Progenitor cell of endocrine pancreas (in vitro differentiated cells): ENCODE data around the gene TUBA1C. TPM values are rescaled to one million over a fixed set of nuclear protein-coding genes. Genes with fewer than 3 reads are reported as not detected.

Source experiments
- DNase-seq: peaks from one replicate; pipeline ENCODE4 v3.0.0; 2021; ENCODE audit warnings: low spot score; ENCODE audit not compliant: unreplicated experiment
- H3K27ac Mint-ChIP-seq: 2 replicates; pipeline ENCODE4 v1.8.0; 2021; ENCODE audit warnings: mild to moderate bottlenecking, moderate library complexity, mixed read lengths
- H3K27me3 Mint-ChIP-seq: 2 replicates; pipeline ENCODE4 v1.8.0; 2021; ENCODE audit warnings: mixed read lengths
- H3K36me3 Mint-ChIP-seq: 2 replicates; pipeline ENCODE4 v1.8.0; 2022; ENCODE audit warnings: mixed read lengths; ENCODE audit not compliant: insufficient read depth
- H3K4me1 Mint-ChIP-seq: 2 replicates; pipeline ENCODE4 v1.8.0; 2021; ENCODE audit warnings: low read depth, mixed read lengths
- H3K4me3 Mint-ChIP-seq: 2 replicates; pipeline ENCODE4 v1.8.0; 2021; ENCODE audit warnings: low read depth, mild to moderate bottlenecking, moderate library complexity, mixed read lengths
- H3K9me3 Mint-ChIP-seq: 2 replicates; pipeline ENCODE4 v1.8.0; 2021; ENCODE audit warnings: low read depth, mixed read lengths
- total RNA-seq: library from RNA; stranded (reverse); gene quantifications from 2 replicates; pipeline ENCODE4 v1.2.1, GENCODE V29; 2021
- TF ChIP-seq, protein P1 (sequence below): fragments of 200-600 bp; sonication (generic); IDR thresholded peaks from one replicate; pipeline ENCODE4 v1.5.0; 2021; ENCODE audit warnings: antibody characterized with exemption, mild to moderate bottlenecking; ENCODE audit not compliant: unreplicated experiment

The TUBA1C gene
- total RNA-seq, 1 donor from 2014 or later: 128 TPM

DNA sequence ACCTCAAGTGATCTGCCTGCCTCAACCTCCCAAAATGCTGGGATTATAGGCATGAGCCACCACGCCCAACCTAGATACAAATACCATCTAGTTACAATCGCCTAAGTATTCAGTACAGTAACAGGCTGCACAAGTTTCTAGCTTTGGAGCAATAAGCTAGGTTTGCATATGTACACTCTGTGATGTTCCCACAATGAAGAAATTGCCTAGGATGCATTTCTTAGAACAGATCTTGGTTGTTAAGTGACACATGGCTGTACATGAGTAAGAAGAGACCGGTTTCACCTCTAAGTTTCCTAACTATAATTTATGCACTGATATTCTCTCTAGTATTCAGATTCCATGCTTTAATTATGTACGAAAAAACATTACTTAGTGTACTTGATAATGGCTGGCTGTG is 5.4 kb upstream of the TUBA1C start:
- TF ChIP-seq, protein P1, sequence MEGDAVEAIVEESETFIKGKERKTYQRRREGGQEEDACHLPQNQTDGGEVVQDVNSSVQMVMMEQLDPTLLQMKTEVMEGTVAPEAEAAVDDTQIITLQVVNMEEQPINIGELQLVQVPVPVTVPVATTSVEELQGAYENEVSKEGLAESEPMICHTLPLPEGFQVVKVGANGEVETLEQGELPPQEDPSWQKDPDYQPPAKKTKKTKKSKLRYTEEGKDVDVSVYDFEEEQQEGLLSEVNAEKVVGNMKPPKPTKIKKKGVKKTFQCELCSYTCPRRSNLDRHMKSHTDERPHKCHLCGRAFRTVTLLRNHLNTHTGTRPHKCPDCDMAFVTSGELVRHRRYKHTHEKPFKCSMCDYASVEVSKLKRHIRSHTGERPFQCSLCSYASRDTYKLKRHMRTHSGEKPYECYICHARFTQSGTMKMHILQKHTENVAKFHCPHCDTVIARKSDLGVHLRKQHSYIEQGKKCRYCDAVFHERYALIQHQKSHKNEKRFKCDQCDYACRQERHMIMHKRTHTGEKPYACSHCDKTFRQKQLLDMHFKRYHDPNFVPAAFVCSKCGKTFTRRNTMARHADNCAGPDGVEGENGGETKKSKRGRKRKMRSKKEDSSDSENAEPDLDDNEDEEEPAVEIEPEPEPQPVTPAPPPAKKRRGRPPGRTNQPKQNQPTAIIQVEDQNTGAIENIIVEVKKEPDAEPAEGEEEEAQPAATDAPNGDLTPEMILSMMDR: no peak
- no peaks in the 10 kb centered on the region for H3K36me3 Mint-ChIP-seq
- H3K4me3 Mint-ChIP-seq: no peak overlapping the region
- no peaks in the 10 kb centered on the region for H3K27me3 Mint-ChIP-seq
- H3K27ac Mint-ChIP-seq: no peak overlapping the region
- DNase-seq: no peak
- H3K4me1 Mint-ChIP-seq: no peaks in the 10 kb centered on the region
- H3K9me3 Mint-ChIP-seq: no peaks in the 10 kb centered on the region

DNA sequence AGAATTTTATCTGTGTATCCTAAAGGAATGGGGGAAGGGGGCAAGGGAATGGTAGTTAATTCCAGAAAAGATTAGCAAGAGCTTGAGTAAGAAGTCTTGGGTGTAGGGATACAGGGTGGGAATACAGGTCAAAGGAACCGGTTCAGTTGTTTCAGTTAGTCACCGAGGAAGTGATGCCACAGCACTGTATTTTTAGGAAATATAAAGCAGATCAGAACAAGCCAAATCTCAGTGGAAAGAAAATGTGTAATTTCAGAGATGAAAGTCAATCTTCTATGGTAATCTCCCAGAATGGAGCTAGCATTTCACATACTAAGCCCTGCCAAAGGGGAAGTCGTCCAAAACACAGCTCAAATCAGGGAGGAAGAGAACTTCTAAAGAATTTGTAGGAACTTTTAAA is 4.7 kb upstream of the TUBA1C start:
- Mint-ChIP-seq H3K27me3 (no peaks in the 10 kb centered on the region), H3K4me1 (no peaks in the 10 kb centered on the region), H3K27ac (no peak overlapping the region), H3K36me3 (no peaks in the 10 kb centered on the region), H3K4me3 (no peak overlapping the region), H3K9me3 (no peaks in the 10 kb centered on the region)
- no peak for DNase-seq
- TF ChIP-seq, protein P1: no peak

DNA sequence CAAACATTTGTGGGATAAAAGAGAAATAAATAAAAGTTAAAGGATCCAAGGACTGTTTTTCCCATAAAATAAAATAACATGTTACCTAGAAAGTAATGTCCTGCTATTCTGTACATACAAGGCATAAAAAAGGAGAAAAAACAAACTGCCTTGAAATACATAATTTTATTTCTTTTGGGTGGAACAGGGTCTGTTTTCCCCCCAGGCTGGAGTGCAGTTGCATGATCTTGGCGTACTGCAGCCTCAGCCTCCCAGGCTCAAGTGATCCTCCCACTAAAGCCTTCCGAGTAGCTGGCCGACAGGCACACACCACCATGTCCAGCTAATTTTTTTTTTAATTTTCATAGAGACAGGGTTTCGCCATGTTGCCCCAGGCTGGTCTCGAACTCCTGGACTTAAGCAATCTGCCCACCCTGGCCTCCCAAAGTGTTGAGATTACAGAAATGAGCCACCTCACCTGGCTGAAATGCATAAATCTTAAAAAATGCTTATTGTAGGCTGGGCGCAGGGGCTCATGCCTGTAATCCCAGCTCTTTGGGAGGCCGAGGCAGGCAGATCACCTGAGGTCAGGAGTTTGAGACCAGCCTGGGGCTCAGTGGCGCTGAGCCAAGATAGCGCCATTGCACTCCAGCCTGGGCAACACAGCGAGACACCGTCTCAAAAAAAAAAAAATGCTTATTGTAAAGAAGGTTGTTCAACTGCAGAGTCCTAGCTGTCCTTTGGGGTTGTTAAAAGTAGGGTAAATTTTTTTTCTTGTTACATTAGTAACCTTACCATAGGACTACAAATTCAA is 4.1 kb upstream of the TUBA1C start:
- Mint-ChIP-seq H3K27me3 (no peaks in the 10 kb centered on the region), H3K4me1 (no peaks in the 10 kb centered on the region), H3K27ac (no peak overlapping the region), H3K4me3 (no peak overlapping the region), H3K9me3 (no peaks in the 10 kb centered on the region), H3K36me3 (no peaks in the 10 kb centered on the region)
- no peak for DNase-seq
- TF ChIP-seq, protein P1: no peak

DNA sequence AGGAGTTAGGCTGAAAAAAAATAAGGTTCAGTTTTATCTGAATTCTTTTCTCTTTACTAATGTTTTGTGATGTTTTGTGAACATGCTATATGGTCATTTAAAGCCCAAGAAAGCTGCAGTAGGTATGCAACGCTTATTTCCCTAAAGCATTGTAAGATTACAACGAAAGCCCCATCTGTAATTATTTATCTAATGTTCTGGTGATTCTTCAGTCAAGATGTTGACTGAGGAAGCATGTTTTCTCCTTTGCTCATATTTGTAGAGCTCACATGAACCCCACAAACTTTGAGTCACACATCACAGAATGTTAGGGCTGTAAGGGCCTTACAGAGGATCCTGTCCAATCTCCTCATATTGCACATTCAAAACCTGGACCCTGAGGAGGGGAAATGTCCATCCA is 3.2 kb upstream of the TUBA1C start:
- Mint-ChIP-seq H3K4me1 (no peaks in the 10 kb centered on the region), H3K4me3 (no peak overlapping the region), H3K27ac (no peak overlapping the region), H3K9me3 (no peaks in the 10 kb centered on the region), H3K27me3 (no peaks in the 10 kb centered on the region), H3K36me3 (no peaks in the 10 kb centered on the region)
- no peak for DNase-seq
- TF ChIP-seq, protein P1: no peak

DNA sequence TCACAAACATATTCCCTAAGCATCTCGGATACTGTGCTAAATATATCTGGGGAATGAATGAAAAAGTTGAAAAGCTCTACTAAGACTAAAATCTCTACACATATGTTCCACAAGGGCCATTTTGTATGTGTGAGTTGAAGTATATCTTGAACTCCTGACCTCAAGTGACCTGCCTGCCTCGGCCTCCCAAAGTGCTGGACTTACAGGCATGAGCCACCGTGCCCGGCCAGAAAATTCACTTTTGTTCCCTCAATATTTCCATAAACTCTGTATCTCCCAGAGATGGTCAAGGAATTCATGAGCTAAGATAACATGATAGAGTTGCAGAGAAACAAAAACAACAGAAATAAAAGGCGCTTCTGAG is 1.5 kb upstream of the TUBA1C start:
- Mint-ChIP-seq H3K4me1 (peaks cover 2% of the 10 kb centered on the region), H3K4me3 (peak overlapping the region; percentile 82), H3K27ac (no peak overlapping the region), H3K9me3 (no peaks in the 10 kb centered on the region), H3K36me3 (peaks cover 3% of the 10 kb centered on the region), H3K27me3 (no peaks in the 10 kb centered on the region)
- TF ChIP-seq, protein P1: no peak
- no peak for DNase-seq
